ENCODE results near the gene DNAAF5.
"Not testable (repeated sequence)": the region's sequence is repeated elsewhere in the genome, so short reads cannot be mapped to it uniquely, and the experiment has no call there.

DNAAF5 gene

DNA sequence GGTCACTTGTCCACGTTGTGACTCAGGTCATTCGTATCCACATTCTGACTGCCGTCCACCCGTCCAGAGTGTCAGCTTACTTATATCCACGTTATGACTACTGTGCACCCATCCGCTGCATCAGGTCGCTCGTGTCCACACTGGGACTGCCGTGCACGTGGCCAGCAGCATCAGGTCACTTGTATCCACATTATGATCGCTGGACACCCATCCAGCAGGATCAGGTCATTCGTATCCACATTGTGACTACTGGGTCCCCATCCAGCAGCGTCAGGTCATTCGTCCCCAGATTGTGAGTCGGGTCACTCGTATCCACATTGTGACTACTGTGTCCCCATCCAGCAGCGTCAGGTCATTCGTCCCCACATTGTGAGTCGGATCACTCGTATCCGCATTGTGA, 58.5 kb downstream of the DNAAF5 start:
- no peak for DNase-seq

DNA sequence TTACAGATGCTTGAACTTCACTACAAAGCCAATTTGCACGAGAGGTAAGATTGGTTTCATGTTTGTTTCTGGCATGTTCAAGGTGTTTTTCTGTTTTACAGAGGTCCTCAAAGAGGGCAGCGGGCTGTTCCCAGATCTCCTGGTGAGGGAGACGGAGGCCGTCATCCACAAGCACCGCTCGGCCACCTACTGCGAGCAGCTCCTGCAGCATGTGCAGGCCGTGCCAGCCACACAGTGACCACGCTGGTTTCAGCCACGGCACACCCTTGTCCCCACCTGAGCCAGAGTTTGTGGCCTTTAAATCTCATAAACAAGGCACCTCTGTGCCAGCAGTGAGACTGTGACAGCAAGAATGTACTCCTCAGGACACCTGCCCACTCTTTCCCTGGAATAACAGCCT, 58.9 kb downstream of the DNAAF5 start:
- DNase-seq: no peak

DNA sequence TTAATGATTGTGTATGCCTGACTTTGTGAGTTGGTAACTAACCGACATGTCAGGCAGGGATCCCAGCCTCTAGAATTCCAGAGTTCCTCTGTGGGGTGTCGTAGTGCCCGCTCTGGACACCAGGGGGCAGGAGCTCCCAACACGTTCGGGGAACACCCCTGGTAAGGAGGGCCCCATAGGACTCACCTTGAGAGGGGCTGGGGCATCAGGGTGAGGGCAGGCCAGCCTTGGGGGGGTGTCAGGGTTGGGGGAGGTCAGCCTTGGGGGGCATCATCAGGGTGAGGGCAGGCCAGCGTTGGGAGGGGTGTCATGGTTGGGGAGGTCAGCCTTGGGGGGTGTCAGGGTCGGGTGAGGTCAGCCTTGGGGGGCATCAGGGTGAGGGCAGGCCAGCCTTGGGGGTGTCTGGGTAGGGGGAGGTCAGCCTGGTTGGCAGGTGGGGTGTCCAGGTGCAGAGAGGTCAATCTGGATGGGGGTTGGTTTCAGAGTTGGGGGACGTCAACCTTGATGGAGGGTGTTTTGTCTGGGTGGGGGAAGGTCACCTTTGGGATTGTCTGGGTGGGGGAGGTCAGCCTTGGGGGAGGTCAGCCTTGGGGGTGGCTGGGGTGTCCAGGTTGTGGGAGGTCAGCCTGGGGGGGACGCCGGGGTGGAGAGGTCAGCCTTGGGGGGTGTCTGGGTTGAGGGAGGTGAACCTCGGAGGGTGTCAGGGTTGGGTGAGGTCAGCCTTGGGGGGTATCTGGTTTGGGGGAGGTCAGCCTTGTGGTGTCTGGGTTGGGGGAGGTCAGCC, 60.2 kb downstream of the DNAAF5 start:
- peak; percentile 40 for DNase-seq

DNA sequence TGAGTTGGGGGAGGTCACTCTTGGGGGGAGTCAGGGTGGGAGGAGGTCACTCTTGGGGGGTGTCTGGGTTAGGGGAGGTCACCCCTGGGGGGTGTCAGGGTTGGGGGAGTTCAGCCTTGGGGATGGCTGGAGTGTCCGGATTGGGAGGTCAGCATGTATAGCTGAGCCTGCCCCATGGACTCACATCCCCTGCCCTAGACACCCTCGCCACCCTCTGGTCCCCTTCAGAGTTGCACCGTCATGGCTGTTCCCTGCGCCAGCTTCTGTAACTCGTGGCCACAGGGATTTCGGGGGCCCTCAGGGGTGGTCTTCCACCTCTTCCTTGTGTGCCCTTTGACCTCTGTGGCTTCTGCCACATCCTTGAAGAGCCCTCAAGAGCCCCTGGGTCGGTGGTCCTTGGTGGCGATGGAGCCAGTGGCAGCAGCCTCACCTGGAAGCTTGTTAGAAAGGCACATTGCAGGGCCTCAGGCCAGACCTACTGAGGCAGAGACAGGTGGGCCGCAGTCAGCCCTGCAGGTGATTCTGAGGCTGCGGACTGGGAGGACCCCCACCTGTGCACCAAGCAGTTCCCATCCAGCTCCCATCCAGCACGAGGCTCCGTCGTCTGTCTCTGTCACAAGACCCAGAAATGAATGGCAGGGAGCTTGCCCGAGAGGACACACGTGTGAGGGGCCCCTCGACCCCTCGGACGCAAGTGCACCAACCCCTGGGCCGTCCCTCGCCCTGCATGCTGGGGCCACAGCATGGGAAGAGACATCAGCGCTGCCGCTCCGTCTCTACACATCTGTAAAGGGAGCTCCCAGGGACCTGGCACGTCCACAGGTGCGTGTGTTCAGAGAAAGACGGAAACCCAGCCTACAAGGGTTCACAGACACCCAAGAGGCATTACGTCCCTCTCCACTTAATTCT, 61.1 kb downstream of the DNAAF5 start:
- DNase-seq: no peak

DNA sequence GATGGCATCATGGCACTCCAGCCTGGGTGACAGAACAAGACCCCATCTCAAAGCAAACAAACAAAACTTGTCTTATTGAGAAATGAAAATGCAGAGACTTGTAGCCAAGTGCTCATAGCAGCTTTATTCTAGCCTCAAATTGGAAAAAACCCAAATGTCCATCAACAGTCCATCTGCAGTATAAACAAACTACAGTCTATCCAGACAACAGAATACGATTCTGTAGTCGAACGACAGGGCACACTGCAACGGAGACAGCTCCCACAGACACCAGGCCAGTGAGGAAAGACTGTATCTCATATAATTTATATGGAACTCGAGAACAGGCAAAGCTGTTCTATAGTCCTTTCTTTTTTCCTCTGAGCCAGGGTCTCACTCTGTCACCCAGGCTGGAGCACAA, 65.0 kb downstream of the DNAAF5 start:
- no peak for DNase-seq

DNA sequence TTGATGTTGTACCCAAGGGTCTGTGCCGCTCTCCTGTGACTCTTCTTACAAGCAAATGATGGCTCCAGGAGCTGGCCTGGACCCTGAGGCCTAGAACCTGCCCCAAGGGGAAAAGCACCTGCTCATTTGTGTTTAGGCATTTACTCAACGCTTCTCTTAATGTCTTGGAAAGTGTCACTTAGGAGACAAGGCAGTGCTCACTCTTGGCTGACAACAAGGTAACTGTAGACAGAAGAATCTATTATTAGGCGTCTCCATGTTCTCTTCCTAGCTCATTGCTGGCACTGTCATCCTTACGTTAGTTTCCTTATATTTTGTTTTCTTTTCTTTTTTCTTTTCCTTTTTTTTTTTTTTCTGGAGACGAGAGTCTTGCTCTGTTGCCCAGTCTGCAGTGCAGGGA, 67.7 kb downstream of the DNAAF5 start:
- DNase-seq: no peak

DNA sequence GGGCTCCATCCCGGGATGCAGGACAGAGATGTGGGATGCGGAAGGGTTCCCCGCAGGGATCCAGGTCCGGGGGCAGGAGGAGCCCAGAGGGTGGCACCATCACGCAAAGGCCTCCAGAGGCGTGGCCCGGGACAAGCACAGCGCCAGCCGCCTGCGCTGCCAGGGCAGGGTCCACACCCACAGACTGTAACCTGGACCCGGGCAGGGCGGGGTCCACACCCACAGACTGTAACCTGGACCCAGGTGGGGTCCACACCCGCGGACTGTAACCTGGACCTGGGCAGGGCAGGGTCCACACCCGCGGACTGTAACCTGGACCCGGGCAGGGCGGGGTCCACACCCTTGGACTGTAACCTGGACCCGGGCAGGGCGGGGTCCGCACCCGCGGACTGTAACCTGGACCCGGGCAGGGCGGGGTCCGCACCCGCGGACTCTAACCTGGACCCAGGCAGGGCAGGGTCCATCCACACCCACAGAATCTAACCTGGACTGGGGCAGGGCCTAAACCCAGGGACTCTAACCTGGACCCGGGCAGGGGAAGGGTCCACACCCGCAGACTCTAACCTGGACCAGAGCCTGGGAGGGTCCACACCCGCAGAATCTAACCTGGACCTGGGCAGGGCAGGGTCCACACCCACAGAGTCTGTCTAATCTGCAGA, 68.3 kb downstream of the DNAAF5 start:
- no peak for DNase-seq

DNA sequence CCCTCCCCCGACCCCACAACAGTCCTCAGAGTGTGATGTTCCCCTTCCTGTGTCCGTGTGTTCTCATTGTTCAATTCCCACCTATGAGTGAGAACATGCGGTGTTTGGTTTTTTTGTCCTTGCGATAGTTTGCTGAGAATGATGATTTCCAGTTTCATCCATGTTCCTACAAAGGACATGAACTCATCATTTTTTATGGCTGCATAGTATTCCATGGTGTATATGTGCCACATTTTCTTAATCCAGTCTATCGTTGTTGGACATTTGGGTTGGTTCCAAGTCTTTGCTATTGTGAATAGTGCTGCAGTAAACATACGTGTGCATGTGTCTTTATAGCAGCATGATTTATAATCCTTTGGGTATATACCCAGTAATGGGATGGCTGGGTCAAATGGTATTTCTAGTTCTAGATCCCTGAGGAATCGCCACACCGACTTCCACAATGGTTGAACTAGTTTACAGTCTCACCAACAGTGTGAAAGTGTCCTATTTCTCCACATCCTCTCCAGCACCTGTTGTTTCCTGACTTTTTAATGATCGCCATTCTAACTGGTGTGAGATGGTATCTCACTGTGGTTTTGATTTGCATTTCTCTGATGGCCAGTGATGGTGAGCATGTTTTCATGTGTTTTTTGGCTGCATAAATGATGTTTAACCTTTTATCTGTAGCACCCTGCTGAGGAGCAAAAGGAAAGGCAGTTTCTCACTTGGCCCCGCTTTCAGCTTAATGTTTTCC, 70.1 kb downstream of the DNAAF5 start:
- not testable (repeated sequence) for DNase-seq

DNA sequence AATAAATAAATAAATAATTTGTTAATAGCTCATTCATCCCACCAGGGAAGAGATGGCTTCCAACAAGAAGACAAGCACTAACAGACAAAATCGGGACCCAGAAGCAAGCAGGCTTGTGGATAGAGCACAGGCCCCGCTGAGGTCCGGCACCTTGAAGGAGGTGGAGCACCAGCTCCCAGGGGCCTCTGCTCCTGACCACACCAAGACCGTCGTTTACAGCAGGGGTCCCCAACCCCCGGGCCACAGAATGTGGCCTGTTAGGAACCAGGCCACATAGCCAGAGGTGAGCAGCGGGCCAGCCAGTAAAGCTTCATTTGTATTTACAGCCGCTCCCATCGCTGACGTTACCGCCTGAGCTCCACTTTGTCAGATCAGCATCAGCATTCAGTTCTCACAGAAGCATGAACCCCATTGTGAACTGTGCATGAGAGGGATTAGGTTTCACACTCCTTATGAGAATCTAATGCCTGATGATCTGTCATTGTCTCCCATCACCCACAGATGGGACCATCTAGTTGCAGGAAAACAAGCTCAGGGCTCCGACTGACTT, 72.5 kb downstream of the DNAAF5 start:
- DNase-seq: no peak

DNA sequence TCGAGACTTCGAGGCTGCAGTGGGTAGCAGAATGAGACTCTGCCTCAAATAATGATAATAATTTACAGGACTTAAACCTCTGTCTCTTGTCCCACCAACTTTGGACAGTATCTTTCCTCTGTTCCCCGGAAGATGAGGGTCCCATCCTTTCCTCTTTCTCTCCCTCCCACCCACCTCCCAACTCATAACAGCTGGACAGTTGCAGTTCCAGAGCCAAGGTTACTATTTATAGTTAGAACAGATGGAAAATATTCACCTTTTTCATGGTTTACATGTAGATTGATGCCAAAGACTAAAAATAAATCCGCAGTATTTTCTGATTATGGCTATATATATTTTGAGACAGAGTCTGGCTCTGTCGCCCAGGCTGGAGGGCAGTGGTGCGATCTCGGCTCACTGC, 74.2 kb downstream of the DNAAF5 start:
- no peak for DNase-seq

DNA sequence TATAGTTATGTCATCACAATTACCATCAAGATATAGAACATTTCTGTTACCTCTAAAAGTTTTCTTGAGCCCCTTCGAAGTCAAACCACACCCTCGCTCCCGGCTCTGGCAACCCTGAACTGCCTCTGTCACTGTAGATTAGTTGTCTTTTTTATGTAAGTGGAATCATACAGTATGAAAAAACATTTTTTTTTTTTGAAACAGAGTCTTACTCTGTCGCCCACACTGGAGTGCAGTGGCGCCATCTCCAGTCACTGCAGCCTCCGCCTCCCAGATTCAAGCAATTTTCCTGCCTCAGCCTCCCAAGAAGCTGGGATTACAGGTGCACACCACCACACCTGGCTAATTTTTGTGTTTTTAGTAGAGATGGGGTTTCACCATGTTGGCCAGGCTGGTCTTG, 74.9 kb downstream of the DNAAF5 start:
- not testable (repeated sequence) for DNase-seq

DNA sequence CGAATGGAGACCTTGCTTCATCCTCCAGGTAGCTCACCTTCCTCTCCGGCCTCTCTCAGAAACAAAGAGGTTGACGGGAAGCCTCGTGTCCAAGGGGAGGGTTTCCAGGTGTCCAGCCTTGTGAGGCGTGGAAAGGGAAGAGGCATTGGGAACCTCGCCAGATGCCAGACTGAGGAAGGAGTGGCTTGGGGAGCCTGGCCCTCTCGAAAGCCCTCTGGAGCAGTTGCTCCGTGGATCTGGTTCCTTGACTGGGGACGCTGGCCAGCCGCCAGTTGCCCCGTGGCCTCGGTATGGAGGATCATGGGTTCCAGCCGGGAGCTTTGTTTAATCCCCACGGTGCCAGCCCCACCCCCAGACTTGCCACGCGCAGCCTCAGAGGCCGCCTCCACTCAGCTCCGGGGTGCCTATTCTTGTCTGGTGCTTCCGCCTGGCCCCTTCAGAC, 75.5 kb downstream of the DNAAF5 start:
- DNase-seq: peak; percentile 28

DNA sequence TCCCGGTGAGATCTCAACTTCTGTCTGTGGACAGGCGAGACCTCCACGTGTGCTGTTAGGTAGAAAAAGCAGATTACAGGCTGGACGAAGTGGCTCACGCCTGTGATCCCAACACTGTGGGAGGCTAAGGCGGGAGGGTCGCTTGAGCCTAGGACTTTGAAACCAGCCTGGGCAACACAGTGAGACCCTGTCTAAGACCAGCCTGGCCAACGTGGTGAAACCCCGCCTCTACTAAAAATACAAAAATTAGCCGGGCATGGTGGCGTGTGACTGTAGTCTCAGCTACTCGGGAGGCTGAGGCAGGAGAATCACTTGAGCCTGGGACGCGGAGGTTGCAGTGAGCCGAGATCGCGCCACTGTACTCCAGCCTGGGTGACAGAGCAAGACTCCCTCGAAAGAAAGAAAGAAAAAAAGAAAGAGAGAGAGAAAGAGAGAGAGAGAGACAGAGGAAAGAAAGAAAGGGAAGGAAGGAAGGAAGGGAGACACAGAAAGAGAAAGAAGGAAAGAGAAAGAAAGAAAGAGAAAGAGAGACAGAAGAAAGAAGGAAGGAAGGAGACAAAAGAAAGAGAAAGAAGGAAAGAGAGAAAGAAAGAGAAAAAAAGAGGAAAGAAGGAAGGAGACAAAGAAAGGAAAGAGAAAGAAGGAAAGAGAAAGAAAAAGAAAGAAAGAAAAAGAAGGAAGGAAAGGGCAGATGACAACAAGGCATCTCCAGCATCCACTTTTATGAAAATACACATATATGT, 76.2 kb downstream of the DNAAF5 start:
- DNase-seq: no peak

DNA sequence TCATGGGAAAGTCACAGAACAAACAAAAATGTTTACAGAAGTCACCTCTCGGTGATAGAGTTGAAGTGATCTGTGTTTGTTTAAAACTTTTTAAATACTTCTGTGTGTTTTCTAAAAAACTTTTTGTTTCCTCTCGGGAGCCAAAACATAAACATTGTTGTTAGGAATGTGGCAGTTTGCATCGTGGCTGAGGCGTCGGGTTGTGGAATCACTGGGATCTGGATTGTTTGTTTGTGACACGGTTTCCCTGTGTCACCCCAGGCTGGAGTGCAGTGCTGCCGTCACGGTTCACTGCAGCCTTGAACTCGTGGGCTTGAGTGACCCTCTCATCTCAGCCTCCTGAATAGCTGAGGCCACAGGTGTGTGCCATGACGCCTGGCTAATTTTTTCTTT, 76.7 kb downstream of the DNAAF5 start:
- DNase-seq: no peak

DNA sequence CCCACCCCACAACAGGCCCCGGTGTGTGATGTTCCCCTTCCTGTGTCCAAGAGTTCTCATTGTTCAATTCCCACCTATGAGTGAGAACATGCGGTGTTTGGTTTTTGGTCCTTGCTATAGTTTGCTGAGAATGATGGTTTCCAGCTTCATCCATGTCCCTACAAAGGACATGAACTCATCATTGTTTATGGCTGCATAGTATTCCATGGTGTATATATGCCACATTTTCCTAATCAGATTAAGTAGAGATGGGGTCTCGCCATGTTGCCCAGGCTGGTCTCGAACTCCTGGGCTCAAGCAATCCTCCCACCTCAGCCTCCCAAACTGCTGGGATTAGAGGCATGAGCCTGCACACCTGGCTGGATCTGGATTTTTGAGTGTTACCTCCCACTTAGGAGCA, 77.3 kb downstream of the DNAAF5 start:
- DNase-seq: not testable (repeated sequence)

DNA sequence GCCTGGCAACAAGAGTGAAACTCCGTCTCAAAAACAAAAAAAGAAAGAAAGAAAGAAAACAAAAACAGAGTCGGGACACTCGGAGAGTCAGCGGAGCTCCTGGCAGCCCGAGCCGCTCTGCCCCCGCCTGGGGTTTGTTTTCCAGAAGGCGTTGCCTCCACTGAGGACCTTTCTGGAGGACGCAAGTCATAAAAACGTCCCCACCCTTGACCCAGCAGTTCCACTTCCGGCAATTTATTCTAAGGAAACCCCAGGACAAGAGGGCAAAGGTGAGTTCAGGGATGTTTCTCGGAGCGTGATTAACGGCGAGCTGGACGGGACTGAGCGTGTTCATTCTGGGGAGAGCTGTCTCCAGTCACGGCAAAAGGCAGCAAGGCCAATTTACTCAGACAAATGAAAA, 78.8 kb downstream of the DNAAF5 start:
- no peak for DNase-seq

DNA sequence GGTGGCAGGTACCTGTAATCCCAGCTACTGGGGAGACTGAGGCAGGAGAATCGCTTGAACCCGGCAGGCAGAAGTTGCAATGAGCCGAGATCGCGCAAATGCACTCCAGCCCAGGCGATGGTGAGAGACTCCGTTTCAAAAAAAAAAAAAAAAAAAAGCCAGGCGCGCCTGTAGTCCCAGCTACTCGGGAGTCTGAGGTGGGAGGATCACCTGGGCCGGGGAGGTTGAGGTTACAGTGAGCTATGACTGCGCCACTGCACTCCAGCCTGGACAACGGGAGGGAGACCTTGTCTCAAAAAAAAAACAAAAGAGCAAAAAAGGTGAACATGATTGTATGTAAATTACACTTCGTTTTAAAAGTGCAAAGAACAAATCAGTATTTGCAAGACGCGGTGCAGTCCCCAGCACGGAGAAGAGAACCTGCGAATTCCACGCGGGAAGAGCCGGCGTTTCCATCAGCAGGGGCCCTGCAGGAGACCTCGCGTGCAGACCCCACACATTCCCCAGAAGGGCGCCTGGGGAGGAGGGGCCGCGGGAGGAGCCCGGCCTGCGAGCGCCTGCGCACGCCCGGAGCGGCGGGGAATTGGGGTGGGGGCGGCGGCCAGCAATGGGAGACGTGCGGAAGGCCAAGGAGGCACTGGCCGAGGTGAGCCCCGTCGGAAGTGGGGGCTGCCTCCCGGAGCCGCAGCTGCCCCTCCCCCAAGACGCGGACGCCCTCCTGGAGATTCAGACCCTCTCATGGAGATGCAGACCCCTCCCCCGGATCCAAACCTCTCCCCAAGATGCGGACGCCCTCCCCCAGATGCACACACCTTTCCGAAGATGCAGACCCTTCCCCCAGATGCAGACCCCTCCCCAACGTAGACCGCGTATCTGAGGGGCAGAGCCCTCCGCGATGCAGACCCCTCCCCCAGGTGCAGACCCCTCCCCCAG, 89.1 kb downstream of the DNAAF5 start:
- peak; percentile 77 for DNase-seq

DNA sequence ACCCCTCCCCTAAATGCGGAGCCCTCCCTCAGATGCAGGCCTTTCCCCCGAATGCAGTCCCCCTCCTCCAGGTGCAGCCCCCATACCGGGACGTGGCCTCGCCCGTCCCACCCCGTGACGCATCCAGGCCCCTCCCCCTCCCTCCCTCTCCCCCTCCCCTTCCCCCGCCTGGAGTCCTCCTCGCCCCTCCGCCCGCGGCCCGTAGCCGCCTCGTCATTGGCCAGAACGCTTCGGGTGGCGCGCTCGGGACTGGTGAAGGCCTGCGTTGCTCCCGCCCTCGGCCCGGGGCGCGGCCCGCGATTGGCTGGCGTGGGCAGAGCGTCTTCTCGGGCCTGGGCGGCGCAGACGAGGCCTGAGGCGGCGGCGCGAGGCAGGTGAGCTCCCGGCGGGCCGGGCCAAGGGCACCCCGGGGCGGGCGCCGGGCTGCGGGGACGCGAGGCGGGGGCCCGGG, 89.8 kb downstream of the DNAAF5 start:
- peak; percentile 89 for DNase-seq

DNA sequence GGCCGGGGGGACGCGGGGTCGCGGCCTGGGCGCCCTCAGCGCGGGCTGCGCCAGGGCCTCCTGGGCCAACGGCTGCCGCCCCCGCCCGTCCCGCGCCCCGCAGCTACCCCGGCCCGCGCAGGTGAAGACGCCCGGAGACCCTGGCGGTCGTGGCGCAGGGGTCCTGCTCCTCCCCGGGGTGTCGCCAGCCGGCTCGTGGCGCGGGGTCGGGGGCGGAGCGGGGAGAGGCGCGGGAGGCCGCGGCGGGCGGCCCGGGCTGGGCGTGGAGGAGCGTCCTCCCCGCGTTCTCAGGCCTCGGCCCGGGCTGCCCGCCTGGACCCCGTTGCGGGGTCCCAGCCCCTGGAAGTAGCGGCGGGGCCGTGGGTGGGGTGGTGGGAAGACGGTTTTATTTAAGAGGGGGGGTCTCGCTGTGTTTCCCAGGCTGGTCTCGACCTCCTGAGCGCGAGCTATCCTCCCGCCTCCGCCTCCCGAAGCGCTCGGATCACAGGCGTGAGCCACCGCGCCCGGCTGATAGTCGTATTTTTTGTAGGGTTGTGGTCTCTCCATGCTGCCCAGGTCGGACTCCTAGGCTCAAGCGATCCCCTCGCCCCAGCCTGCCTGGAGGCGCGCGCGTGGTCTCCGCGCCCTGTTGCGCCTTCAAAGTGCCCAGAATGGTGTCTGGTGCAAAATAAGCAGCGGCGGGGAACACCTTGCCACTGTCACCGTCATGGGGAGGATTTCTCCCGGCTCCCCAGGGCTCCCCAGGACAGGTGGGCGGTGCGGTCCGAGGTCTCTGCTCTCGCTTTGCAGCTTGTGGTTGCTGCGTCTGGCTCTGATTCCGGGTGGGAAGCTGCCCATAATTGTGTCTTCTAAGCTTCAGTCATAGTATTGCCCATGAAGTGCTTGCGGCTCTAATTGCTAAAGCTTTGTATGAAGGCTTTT, 90.5 kb downstream of the DNAAF5 start:
- peak; percentile 59 for DNase-seq

Measured in retina (tissue), 1 donor.